H1 (cell line): ENCODE results near the gene SLC25A4.

Experiments used
- BCL11A ChIP-seq, 2 experiments: IDR thresholded peaks; one replicate each; pipeline ENCODE4 v1.6.1; 2011; ENCODE audit warnings: low read depth in 2 of 2, low read length in 2 of 2, mild to moderate bottlenecking in 2 of 2
- CBX8 ChIP-seq: fragments of 300-800, 300-1000 bp; sonication (generic); IDR thresholded peaks from 2 replicates; pipeline ENCODE4 v1.7.1; 2016; ENCODE audit warnings: low read depth, low read length, borderline replicate concordance
- CEBPB ChIP-seq: IDR thresholded peaks from 2 replicates; pipeline ENCODE4 v1.6.1; 2012; ENCODE audit warnings: low read depth, low read length
- CTCF ChIP-seq, 3 experiments: IDR thresholded peaks; 1 replicate in 2 of 3; 2 replicates in 1 of 3; pipeline versions ENCODE4 v1.5.1 to v1.6.1; 2011; ENCODE audit warnings: low read length in 3 of 3, mild to moderate bottlenecking in 3 of 3, inconsistent platforms in 2 of 3, low read depth in 1 of 3, moderate library complexity in 1 of 3; ENCODE audit not compliant: insufficient read depth in 1 of 3; ENCODE audit errors: control extremely low read depth in 1 of 3
- EP300 ChIP-seq, 2 experiments: IDR thresholded peaks; 1 replicate in 1 of 2; 2 replicates in 1 of 2; pipeline ENCODE4 v1.6.1; 2011 to 2012; ENCODE audit warnings: low read depth in 2 of 2, low read length in 2 of 2, mild to moderate bottlenecking in 2 of 2, borderline replicate concordance in 1 of 2, inconsistent platforms in 1 of 2, moderate library complexity in 1 of 2
- EZH2 ChIP-seq: fragments of 200-600 bp; sonication (generic); IDR thresholded peaks from 2 replicates; pipeline ENCODE4 v1.7.1; 2012; ENCODE audit warnings: low read depth, mild to moderate bottlenecking, moderate library complexity, low read length, inconsistent platforms; ENCODE audit not compliant: severe bottlenecking
- POLR2A ChIP-seq, 2 experiments: IDR thresholded peaks; 1 replicate in 1 of 2; 2 replicates in 1 of 2; pipeline ENCODE4 v1.6.1; 2011; ENCODE audit warnings: low read depth in 2 of 2, low read length in 2 of 2, mild to moderate bottlenecking in 2 of 2; ENCODE audit errors: control extremely low read depth in 1 of 2
- RNF2 ChIP-seq: fragments of 200-900, 300-1000 bp; sonication (generic); IDR thresholded peaks from 2 replicates; pipeline ENCODE4 v1.7.1; 2016; ENCODE audit warnings: borderline replicate concordance, low read depth, mild to moderate bottlenecking, antibody characterized with exemption, low read length; ENCODE audit not compliant: poor library complexity, severe bottlenecking; ENCODE audit errors: missing control alignments
- SUZ12 ChIP-seq: fragments of 200-600 bp; sonication (generic); IDR thresholded peaks from 2 replicates; pipeline ENCODE4 v1.6.1; 2012; ENCODE audit warnings: mild to moderate bottlenecking, inconsistent platforms, low read length, moderate library complexity, mixed read lengths
- YY1 ChIP-seq: IDR thresholded peaks from 2 replicates; pipeline ENCODE4 v1.6.1; 2011; ENCODE audit warnings: low read depth, mild to moderate bottlenecking, low read length
- ZNF274 ChIP-seq: IDR thresholded peaks from 2 replicates; pipeline ENCODE4 v1.7.0; 2012; ENCODE audit warnings: low read length, borderline replicate concordance; ENCODE audit errors: extremely low read depth
- TF ChIP-seq, protein P1 (sequence below): IDR thresholded peaks from 2 replicates; pipeline ENCODE4 v1.6.1; 2011; ENCODE audit warnings: low read length, improper control_type of control experiment

DNA sequence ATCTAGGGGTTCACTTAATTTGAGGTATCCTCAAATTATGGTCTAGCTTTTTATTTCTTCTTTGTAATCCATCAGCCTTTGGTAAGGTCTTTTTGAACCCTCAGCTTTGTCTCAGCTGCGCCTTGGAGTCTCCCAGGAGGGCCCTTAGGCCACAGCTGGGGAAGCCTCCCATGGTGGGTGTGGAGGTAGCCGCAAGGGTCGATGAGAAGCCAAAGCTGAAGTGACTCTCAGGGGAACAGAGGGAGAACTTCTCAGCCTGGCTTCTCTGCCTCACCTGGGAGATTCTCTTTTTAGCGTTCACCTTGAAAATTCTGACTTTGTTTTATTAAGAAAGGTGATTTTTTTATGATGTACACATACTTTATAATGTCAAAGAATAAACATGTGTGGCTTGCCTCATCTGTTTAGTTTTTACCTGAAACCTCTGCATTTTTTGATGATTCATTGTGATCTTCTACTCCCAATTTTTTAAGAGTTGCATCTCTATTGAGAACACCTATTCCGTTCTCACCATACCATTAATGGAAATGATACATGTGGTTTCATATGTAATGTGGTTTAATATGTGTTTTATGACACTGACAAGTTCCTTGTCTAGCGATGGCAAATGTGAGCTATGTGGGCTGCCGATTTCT, 25.6 kb upstream of the SLC25A4 start:
- no peak for TF ChIP-seq CEBPB
- TF ChIP-seq EZH2: no peak
- TF ChIP-seq CTCF (IDR thresholded peaks at IDR 0.05; ENCODE audit: control extremely low read depth in 1 of 3, insufficient read depth in 1 of 3, low read depth in 1 of 3, low read length in 3 of 3): no peak
- TF ChIP-seq SUZ12: no peak
- TF ChIP-seq EP300 (IDR thresholded peaks at IDR 0.05; ENCODE audit: borderline replicate concordance in 1 of 2, low read depth in 2 of 2, low read length in 2 of 2): no peak
- TF ChIP-seq ZNF274: no peak
- no peak for TF ChIP-seq BCL11A (IDR thresholded peaks at IDR 0.05; ENCODE audit: low read depth in 2 of 2, low read length in 2 of 2)
- TF ChIP-seq, protein P1, sequence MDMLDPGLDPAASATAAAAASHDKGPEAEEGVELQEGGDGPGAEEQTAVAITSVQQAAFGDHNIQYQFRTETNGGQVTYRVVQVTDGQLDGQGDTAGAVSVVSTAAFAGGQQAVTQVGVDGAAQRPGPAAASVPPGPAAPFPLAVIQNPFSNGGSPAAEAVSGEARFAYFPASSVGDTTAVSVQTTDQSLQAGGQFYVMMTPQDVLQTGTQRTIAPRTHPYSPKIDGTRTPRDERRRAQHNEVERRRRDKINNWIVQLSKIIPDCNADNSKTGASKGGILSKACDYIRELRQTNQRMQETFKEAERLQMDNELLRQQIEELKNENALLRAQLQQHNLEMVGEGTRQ: no peak
- TF ChIP-seq YY1: no peak
- TF ChIP-seq POLR2A (IDR thresholded peaks at IDR 0.05; ENCODE audit: control extremely low read depth in 1 of 2, low read depth in 2 of 2, low read length in 2 of 2): no peak
- no peak for TF ChIP-seq CBX8
- TF ChIP-seq RNF2: no peak
